ENCODE results near the gene DUS1L.
A peak's percentile ranks its signal among the peaks of the same experiment; 100 is the strongest.

GRCh38 chr17:82030470-82031302, 34.9 kb downstream of the DUS1L start:
- peak; percentile 90 for TF ChIP-seq CTCF (conservative IDR thresholded peaks at IDR 0.05)
- no peak; the same call in 1 of the 2 replicates for TF ChIP-seq ZFX (IDR thresholded peaks at IDR 0.05)
